SK-N-MC (cell line): ENCODE data around the gene PML.
A peak's percentile ranks its signal among the peaks of the same experiment; 100 is the strongest.
"Not testable (repeated sequence)": the region's sequence is repeated elsewhere in the genome, so short reads cannot be mapped to it uniquely, and the experiment has no call there.

Source experiments
- DNase-seq: peaks from one replicate; pipeline ENCODE4 v3.0.0-alpha.2; 2011; ENCODE audit warnings: low read depth, low spot score
- H3K27ac ChIP-seq: fragments of 200-600 bp; sonication (generic); 2 replicates; pipeline ENCODE4 v1.5.1; 2016; ENCODE audit warnings: mixed run types
- H3K36me3 ChIP-seq: fragments of 200-600 bp; sonication (generic); 2 replicates; pipeline ENCODE4 v1.6.1; 2017; ENCODE audit warnings: antibody characterized with exemption, low read length, mixed read lengths; ENCODE audit not compliant: insufficient read depth
- H3K4me3 ChIP-seq: fragments of 200-600 bp; sonication (generic); 2 replicates; pipeline ENCODE4 v1.5.1; 2016
- H3K9ac ChIP-seq: fragments of 200-600 bp; sonication (generic); 2 replicates; pipeline ENCODE4 v1.8.0; 2017; ENCODE audit warnings: mixed run types, mixed read lengths; ENCODE audit not compliant: insufficient read length
- H3K9me3 ChIP-seq: fragments of 200-600 bp; sonication (generic); 2 replicates; pipeline ENCODE4 v1.6.1; 2017; ENCODE audit warnings: low read depth, mild to moderate bottlenecking, antibody characterized with exemption, low read length, moderate library complexity, mixed read lengths
- EZH2 ChIP-seq: fragments of 200-600 bp; sonication (generic); IDR thresholded peaks from one replicate; pipeline ENCODE4 v1.6.1; 2017; ENCODE audit warnings: antibody characterized with exemption
- FOXP2 ChIP-seq: optimal IDR thresholded peaks from 2 replicates; pipeline ENCODE3; 2011; ENCODE audit warnings: mild to moderate bottlenecking, moderate library complexity; ENCODE audit not compliant: insufficient read depth; ENCODE audit errors: extremely low read length, control extremely low read depth
- POLR2AphosphoS5 ChIP-seq: IDR thresholded peaks from 2 replicates; pipeline ENCODE4 v1.6.1; 2012; ENCODE audit warnings: mild to moderate bottlenecking, low read depth, low read length, borderline replicate concordance

PML gene

DNA sequence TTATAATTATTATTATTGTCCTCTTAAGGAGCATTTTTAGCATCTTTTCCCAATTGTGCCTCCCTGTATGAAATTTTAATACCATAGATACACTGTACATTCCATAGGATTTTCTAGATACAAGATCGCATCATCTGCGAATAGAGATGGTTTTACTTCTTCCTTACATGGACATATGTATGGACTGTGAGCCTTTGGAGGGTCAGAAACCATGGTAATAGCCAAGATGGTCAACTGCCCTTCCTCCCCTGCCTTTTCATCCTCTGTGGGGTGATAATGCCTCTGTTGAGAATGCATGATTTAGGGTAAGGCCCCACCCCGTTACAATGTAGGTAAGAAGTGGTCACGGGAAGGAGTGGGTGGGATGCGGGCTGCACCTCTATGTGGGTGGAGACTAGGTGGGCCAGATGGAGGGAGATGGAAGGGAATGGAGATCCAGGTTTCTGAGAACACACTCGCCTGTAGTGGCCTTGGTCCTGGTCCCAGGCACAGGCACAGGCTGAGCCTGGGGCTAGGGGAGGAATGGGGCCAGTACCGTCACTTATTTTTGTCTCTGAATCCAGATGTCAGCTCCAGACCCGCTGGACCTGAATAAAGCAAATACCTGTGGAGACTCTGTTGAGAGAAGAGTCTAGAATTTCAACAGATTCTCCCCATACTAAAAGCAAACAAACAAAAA is 56.2 kb downstream of the PML start:
- Histone ChIP-seq H3K9ac (no peak overlapping the region), H3K27ac (peak overlapping the region; percentile 82; the same call in 1 of the 2 replicates), H3K9me3 (no peaks in the 10 kb centered on the region), H3K36me3 (no peaks in the 10 kb centered on the region), H3K4me3 (peak overlapping the region; percentile 53; the same call in 1 of the 2 replicates)
- TF ChIP-seq POLR2AphosphoS5 (no peak), FOXP2 (no peak), EZH2 (no peak)
- DNase-seq: no peak

DNA sequence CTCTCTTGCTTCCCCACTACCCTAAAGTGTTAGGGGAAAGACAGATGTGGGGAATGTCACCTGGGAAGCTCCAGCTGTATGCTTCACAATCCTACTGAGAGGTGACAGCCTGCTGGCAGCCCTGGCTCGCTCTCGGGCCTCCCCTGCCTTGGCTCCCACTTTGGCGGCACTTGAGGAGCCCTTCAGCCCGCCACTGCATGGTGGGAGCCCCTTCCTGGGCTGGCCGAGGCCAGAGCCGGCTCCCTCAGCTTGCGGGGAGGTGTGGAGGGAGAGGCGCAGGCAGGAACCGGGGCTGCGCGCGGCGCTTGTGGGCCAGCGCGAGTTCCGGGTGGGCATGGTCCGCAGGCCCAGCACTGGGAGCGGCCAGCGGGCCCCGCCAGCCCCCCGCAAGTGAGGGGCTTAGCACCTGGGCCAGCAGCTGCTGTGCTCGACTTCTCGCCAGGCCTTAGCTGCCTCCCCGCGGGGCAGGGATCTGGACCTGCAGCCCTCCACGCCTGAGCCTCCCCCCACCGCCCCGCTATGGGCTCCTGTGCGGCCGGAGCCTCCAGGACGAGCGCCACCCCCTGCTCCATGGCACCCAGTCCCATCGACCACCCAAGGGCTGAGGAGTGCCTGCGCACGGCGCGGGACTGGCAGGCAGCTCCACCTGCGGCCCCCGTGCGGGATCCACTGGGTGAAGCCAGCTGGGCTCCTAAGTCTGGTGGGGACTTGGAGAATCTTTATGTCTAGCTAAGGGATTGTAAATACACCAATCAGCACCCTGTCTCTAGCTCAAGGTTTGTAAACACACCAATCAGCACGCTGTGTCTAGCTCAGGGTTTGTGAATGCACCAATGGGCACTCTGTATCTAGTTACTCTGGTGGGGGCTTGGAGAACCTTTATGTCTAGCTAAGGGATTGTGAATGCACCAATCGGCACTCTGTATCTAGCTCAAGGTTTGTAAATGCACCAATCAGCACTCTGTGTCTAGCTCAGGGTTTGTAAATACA is 58.0 kb downstream of the PML start:
- DNase-seq, H3K9ac ChIP-seq, H3K4me3 ChIP-seq, H3K27ac ChIP-seq, H3K36me3 ChIP-seq, H3K9me3 ChIP-seq: not testable (repeated sequence)

DNA sequence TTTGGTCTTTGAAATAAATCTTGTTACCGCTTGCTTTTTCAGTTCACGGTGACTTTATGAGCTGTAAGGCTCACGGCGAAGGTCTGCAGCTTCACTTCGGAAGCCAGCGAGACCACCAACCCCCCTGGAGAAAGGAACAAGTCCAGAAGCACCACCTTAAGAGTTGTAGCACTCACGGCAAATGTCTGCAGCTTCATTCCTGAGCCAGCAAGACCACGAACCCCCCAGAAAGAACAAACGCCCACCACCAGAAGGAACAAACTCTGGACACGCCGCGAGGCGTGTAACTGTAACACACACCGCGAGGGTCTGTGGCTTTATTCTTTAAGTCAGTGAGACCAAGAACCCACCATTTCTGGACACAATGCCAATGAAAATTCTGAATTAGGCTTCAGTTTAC is 59.0 kb downstream of the PML start:
- Histone ChIP-seq H3K9me3 (no peaks in the 10 kb centered on the region), H3K9ac (no peak overlapping the region), H3K27ac (no peak overlapping the region), H3K4me3 (no peak overlapping the region), H3K36me3 (no peaks in the 10 kb centered on the region)
- TF ChIP-seq EZH2 (no peak), FOXP2 (no peak), POLR2AphosphoS5 (no peak)
- DNase-seq: no peak

GRCh38 chr15:74053941-74054529 is 59.5 kb downstream of the PML start:
- no peak overlapping the region for H3K9ac ChIP-seq
- no peak for TF ChIP-seq EZH2
- no peak for TF ChIP-seq POLR2AphosphoS5
- TF ChIP-seq FOXP2: no peak
- H3K27ac ChIP-seq: no peak overlapping the region
- H3K36me3 ChIP-seq: no peaks in the 10 kb centered on the region
- DNase-seq: no peak
- no peak overlapping the region for H3K4me3 ChIP-seq
- H3K9me3 ChIP-seq: no peaks in the 10 kb centered on the region

- TF ChIP-seq EZH2 (no peak), FOXP2 (no peak), POLR2AphosphoS5 (no peak)
- Histone ChIP-seq H3K9ac (no peak overlapping the region), H3K4me3 (no peak overlapping the region), H3K9me3 (no peaks in the 10 kb centered on the region), H3K36me3 (no peaks in the 10 kb centered on the region), H3K27ac (no peak overlapping the region)
- DNase-seq: no peak
Measured at GRCh38 chr15:74055804-74056203, 61.3 kb downstream of the PML start.

DNA sequence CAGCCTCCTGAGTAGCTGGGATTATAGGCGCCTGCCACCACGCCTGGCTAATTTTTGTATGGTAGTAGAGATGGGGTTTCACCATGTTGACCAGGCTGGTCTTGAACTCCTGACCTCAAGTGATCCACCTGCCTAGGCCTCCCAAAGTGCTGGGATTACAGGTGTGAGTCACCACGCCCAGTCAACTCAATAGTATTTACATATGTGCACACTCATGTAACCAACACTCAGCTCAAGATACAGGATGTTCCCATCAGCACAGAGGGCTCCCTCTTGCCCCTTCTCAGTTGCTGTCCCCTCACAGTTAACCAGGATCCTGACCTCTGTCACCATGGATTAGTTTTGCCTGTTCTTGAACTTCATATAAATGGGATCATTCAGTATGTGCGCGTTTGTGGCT is 61.8 kb downstream of the PML start:
- H3K4me3 ChIP-seq, H3K36me3 ChIP-seq, H3K9me3 ChIP-seq, DNase-seq, H3K9ac ChIP-seq, H3K27ac ChIP-seq: not testable (repeated sequence)

- H3K27ac ChIP-seq, H3K9me3 ChIP-seq, H3K4me3 ChIP-seq, DNase-seq, H3K36me3 ChIP-seq, H3K9ac ChIP-seq: not testable (repeated sequence)
Measured at GRCh38 chr15:74059050-74059833, 64.7 kb downstream of the PML start.

GRCh38 chr15:74060251-74060650 is 65.7 kb downstream of the PML start:
- DNase-seq: no peak
- no peak overlapping the region for H3K9ac ChIP-seq
- TF ChIP-seq POLR2AphosphoS5 (no peak), EZH2 (no peak), FOXP2 (no peak)
- H3K9me3 ChIP-seq: no peaks in the 10 kb centered on the region
- H3K27ac ChIP-seq: no peak overlapping the region
- no peaks in the 10 kb centered on the region for H3K36me3 ChIP-seq
- no peak overlapping the region for H3K4me3 ChIP-seq
